Measurements from ENCODE around the gene ZNF185. TPM values are rescaled to one million over a fixed set of nuclear protein-coding genes. Genes with fewer than 3 reads are reported as not detected.

ZNF185 gene
- polyA plus RNA-seq, 1 donor from 2014 or later, result 2.0 TPM

- no peak overlapping the region for H3K27ac Mint-ChIP-seq
- peaks cover 0 to 1% (median 0%) of the 10 kb centered on the region in 3 donors for H3K4me1 Mint-ChIP-seq
- H3K27me3 Mint-ChIP-seq, result peaks cover 5% of the 10 kb centered on the region
- H3K9me3 Mint-ChIP-seq, result no peaks in the 10 kb centered on the region
- H3K4me3 Mint-ChIP-seq, result no peak overlapping the region
- no peaks in the 10 kb centered on the region for H3K36me3 Mint-ChIP-seq
Measured at GRCh38 chrX:152918707-152919106, 20.8 kb downstream of the ZNF185 start.

DNA sequence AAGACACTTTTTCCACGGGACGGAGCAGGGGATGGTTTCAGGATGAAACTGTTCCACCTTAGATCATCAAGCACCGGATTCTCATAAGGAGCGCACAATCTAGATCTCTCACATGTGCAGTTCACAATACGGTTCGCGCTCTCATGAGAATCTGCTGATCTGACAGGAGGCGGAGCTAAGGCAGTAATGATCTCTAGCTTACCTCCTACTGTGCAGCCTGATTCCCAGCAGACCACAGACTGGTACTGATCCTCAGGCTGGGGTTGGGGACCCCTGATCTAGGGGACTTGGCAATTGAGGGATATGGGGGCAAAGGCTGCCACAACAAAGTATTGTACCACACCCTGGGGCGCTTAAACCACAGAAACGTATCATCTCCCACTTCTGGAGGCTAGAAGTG lies 25.7 kb downstream of the ZNF185 start:
- Mint-ChIP-seq H3K27me3 (peaks cover 10% of the 10 kb centered on the region), H3K9me3 (no peaks in the 10 kb centered on the region), H3K4me1 (peaks cover 0 to 4% (median 4%) of the 10 kb centered on the region in 3 donors), H3K27ac (no peak overlapping the region), H3K36me3 (no peaks in the 10 kb centered on the region), H3K4me3 (no peak overlapping the region)

DNA sequence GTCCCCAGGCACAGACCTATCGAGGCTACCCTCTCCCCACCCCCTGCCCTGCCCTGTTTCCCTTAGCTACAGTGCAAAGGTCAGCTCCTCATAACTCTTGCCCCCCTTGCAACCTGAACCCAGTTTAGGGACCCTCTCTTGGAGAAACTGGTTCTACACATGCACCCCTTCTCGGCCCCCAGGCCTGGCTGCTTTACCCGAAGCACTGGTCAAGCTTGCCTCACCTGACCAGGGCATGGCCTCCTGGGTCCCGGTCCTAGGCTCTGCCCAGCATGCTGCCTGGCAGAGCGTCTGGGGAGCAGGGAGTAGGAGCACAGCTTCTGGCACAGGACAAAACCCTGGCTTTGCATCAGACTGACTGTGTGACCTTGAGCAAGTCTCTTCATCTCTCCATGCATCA lies 28.0 kb downstream of the ZNF185 start:
- Mint-ChIP-seq H3K27ac (no peak overlapping the region), H3K9me3 (no peaks in the 10 kb centered on the region), H3K27me3 (peaks cover 17% of the 10 kb centered on the region), H3K36me3 (no peaks in the 10 kb centered on the region), H3K4me1 (peaks cover 0 to 5% (median 4%) of the 10 kb centered on the region in 3 donors), H3K4me3 (no peak overlapping the region)

DNA sequence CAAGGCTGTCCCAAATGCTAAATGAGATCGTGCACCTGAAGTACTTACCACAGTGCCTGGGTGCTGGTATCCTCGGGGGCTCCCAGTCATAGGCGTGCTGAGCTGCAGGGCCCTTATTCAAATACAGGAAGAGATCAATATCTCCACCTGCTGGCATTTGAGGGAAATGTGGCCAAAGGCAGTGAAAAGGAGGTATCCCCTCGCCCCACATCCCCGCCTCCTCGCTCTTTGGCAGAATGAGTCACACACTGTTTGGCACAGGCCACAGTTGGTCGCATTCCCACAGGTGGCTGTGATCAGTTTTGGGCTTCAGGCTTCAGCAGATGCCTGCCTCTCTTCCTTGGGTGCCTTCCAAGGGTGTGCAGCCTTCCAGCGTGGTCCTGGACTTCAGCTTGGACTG lies 28.4 kb downstream of the ZNF185 start:
- Mint-ChIP-seq H3K27ac (no peak overlapping the region), H3K4me3 (no peak overlapping the region), H3K9me3 (no peaks in the 10 kb centered on the region), H3K27me3 (peaks cover 17% of the 10 kb centered on the region), H3K4me1 (peaks cover 0 to 5% (median 4%) of the 10 kb centered on the region in 3 donors), H3K36me3 (no peaks in the 10 kb centered on the region)

GRCh38 chrX:152926923-152927322 lies 29.1 kb downstream of the ZNF185 start:
- H3K4me3 Mint-ChIP-seq, result no peak overlapping the region
- no peak overlapping the region for H3K27ac Mint-ChIP-seq
- H3K36me3 Mint-ChIP-seq, result no peaks in the 10 kb centered on the region
- no peaks in the 10 kb centered on the region for H3K9me3 Mint-ChIP-seq
- H3K4me1 Mint-ChIP-seq, result peaks cover 0 to 5% (median 4%) of the 10 kb centered on the region in 3 donors
- peaks cover 17% of the 10 kb centered on the region for H3K27me3 Mint-ChIP-seq

- Mint-ChIP-seq H3K9me3 (no peaks in the 10 kb centered on the region), H3K27ac (no peak overlapping the region), H3K4me3 (no peak overlapping the region), H3K4me1 (peaks cover 0 to 5% (median 4%) of the 10 kb centered on the region in 3 donors), H3K27me3 (peaks cover 17% of the 10 kb centered on the region), H3K36me3 (no peaks in the 10 kb centered on the region)
Measured at GRCh38 chrX:152927858-152928760, 30.2 kb downstream of the ZNF185 start.

- no peak overlapping the region for H3K4me3 Mint-ChIP-seq
- H3K9me3 Mint-ChIP-seq, result no peaks in the 10 kb centered on the region
- H3K27me3 Mint-ChIP-seq, result peaks cover 17% of the 10 kb centered on the region
Measured at GRCh38 chrX:152928761-152929400, 31.0 kb downstream of the ZNF185 start.

DNA sequence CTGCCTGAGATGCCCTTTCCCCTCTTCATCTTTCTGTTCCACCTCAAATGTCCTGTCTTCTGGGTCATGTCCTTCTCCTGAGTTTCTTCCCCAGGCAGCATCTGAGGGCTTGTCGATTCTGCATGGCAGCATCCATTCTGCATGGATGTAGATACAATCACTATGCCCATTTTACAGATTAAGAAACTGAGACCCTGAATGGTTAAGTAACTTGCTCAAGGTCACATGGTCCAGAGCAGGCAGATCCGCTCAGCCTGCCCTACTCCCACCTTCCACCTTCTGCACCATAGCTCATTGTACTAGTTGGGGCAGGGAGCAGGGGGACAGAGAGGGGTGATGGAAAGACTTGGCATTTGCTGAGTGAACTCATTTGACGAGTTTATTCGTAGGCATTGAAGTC lies 32.0 kb downstream of the ZNF185 start:
- Mint-ChIP-seq H3K9me3 (no peaks in the 10 kb centered on the region), H3K36me3 (no peaks in the 10 kb centered on the region), H3K4me1 (peaks cover 0 to 4% (median 4%) of the 10 kb centered on the region in 3 donors), H3K4me3 (no peak overlapping the region), H3K27me3 (peaks cover 23% of the 10 kb centered on the region), H3K27ac (peak overlapping the region in 1 of 3 donors; percentile 87)

More at GRCh38 chrX:152928761-152929400, 31.0 kb downstream of the ZNF185 start:
- no peaks in the 10 kb centered on the region for H3K36me3 Mint-ChIP-seq
- no peak overlapping the region for H3K27ac Mint-ChIP-seq
- peaks cover 0 to 4% (median 4%) of the 10 kb centered on the region in 3 donors for H3K4me1 Mint-ChIP-seq

GRCh38 chrX:152930516-152930915 lies 32.6 kb downstream of the ZNF185 start:
- no peak overlapping the region for H3K4me3 Mint-ChIP-seq
- H3K4me1 Mint-ChIP-seq, result peaks cover 0 to 4% (median 4%) of the 10 kb centered on the region in 3 donors
- no peak overlapping the region for H3K27ac Mint-ChIP-seq
- H3K36me3 Mint-ChIP-seq, result no peaks in the 10 kb centered on the region
- peaks cover 24% of the 10 kb centered on the region for H3K27me3 Mint-ChIP-seq
- H3K9me3 Mint-ChIP-seq, result no peaks in the 10 kb centered on the region

- Mint-ChIP-seq H3K9me3 (no peaks in the 10 kb centered on the region), H3K27ac (peak overlapping the region in 1 of 3 donors; percentile 65), H3K4me3 (no peak overlapping the region), H3K27me3 (peaks cover 22% of the 10 kb centered on the region), H3K4me1 (peaks cover 0 to 1% (median 0%) of the 10 kb centered on the region in 3 donors), H3K36me3 (no peaks in the 10 kb centered on the region)
Measured at GRCh38 chrX:152932144-152932543, 34.3 kb downstream of the ZNF185 start.

- peaks cover 1% of the 10 kb centered on the region for H3K36me3 Mint-ChIP-seq
- no peak overlapping the region for H3K27ac Mint-ChIP-seq
- H3K4me1 Mint-ChIP-seq, result peaks cover 0 to 1% (median 0%) of the 10 kb centered on the region in 3 donors
- no peaks in the 10 kb centered on the region for H3K9me3 Mint-ChIP-seq
- peaks cover 20% of the 10 kb centered on the region for H3K27me3 Mint-ChIP-seq
- H3K4me3 Mint-ChIP-seq, result no peak overlapping the region
Measured at GRCh38 chrX:152932598-152933175, 34.8 kb downstream of the ZNF185 start.

GRCh38 chrX:152936306-152936705 lies 38.4 kb downstream of the ZNF185 start:
- Mint-ChIP-seq H3K4me1 (peaks cover 0 to 2% (median 0%) of the 10 kb centered on the region in 3 donors), H3K9me3 (no peaks in the 10 kb centered on the region), H3K27ac (no peak overlapping the region), H3K4me3 (no peak overlapping the region), H3K27me3 (peaks cover 13% of the 10 kb centered on the region), H3K36me3 (peaks cover 1% of the 10 kb centered on the region)

DNA sequence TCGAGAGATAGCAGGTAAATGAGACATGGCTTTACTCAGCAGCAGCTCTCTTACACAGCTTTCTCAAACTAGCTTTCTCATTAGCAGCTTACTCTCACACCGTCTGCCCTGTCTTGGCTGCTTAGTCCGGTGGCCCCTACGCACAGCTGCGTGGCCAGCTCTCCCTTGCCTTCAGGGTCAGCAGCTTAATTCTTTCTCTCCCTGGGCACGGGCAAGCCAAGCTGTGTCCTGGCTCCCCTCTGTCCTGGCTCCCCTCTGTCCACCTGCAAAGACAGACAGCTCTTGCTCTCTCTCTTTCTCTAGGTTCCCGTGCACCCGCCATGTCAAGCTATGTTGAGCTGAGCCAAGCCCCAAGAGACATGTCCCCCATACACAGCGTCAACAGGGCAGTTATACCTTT lies 39.4 kb downstream of the ZNF185 start:
- H3K36me3 Mint-ChIP-seq, result peaks cover 1% of the 10 kb centered on the region
- peaks cover 0 to 4% (median 1%) of the 10 kb centered on the region in 3 donors for H3K4me1 Mint-ChIP-seq
- no peaks in the 10 kb centered on the region for H3K9me3 Mint-ChIP-seq
- no peak overlapping the region for H3K27ac Mint-ChIP-seq
- H3K27me3 Mint-ChIP-seq, result peaks cover 13% of the 10 kb centered on the region
- no peak overlapping the region for H3K4me3 Mint-ChIP-seq

- peak overlapping the region; percentile 85 to 92 (median 88) for H3K4me3 Mint-ChIP-seq
- H3K27ac Mint-ChIP-seq, result peak overlapping the region; percentile 68 to 95 (median 87)
- no peaks in the 10 kb centered on the region for H3K9me3 Mint-ChIP-seq
- H3K4me1 Mint-ChIP-seq, result peaks cover 0 to 4% (median 2%) of the 10 kb centered on the region in 3 donors
- H3K36me3 Mint-ChIP-seq, result peaks cover 4% of the 10 kb centered on the region
- H3K27me3 Mint-ChIP-seq, result peaks cover 1% of the 10 kb centered on the region
Measured at GRCh38 chrX:152941328-152942076, 43.6 kb downstream of the ZNF185 start.
